Neural progenitor cell (in vitro differentiated cells): ENCODE results near the gene POP4.

Experiments used
- CTCF ChIP-seq: fragments of 200-600 bp; sonication (generic); IDR thresholded peaks from 2 replicates; pipeline ENCODE4 v1.5.1; 2017; ENCODE audit warnings: antibody characterized with exemption, mild to moderate bottlenecking
- EZH2 ChIP-seq: fragments of 200-600 bp; sonication (generic); IDR thresholded peaks from 2 replicates; pipeline ENCODE4 v1.6.1; 2017; ENCODE audit warnings: antibody characterized with exemption, mild to moderate bottlenecking, moderate library complexity
- EZH2phosphoT487 ChIP-seq: fragments of 200-600 bp; sonication (generic); IDR thresholded peaks from 2 replicates; pipeline ENCODE4 v1.6.1; 2017; ENCODE audit warnings: antibody characterized with exemption

- no peak for TF ChIP-seq CTCF
- TF ChIP-seq EZH2phosphoT487 = no peak
- TF ChIP-seq EZH2 = no peak
These were observed 19.0 kb upstream of the POP4 start for GRCh38 chr19:29587059-29587458.
